Peyer's patch (tissue), 4 donors: Measurements from ENCODE around the gene FANCB.

ENCODE experiments used
- CTCF ChIP-seq, 6 experiments: fragments of 450-650 bp in 4 of 6; fragments of 200-600 bp in 2 of 6; sonication (generic) in 1 of 6; IDR thresholded peaks; one replicate each; pipeline ENCODE4 v1.5.1; 2017 to 2019; ENCODE audit warnings: antibody characterized with exemption in 6 of 6, mild to moderate bottlenecking in 3 of 6, moderate library complexity in 1 of 6
- POLR2A ChIP-seq, 2 donors: fragments of 450-650 bp; IDR thresholded peaks; one replicate each; pipeline ENCODE4 v1.5.1; 2017; ENCODE audit warnings: antibody characterized with exemption in 2 of 2, mild to moderate bottlenecking in 2 of 2, moderate library complexity in 2 of 2

- TF ChIP-seq POLR2A (IDR thresholded peaks at IDR 0.05) (no peak), CTCF (IDR thresholded peaks at IDR 0.05) (no peak)
Measured at GRCh38 chrX:14903891-14904290, 31.0 kb upstream of the FANCB start.
